Measurements from ENCODE around the gene PGAP3. TPM values are rescaled to one million over a fixed set of nuclear protein-coding genes. Genes with fewer than 3 reads are reported as not detected.

Gene PGAP3
- total RNA-seq, 1 experiment from 2014 or later: 29.0 TPM

GRCh38 chr17:39688945-39689344, 1.1 kb upstream of the PGAP3 start:
- Histone ChIP-seq H3K23me2 (ENCODE audit: insufficient read length, low read depth, low read length, poor library complexity, severe bottlenecking) (peaks cover 9% of the 10 kb centered on the region), H3K14ac (ENCODE audit: insufficient read depth, low read length) (no peak overlapping the region), H2BK120ac (ENCODE audit: low read depth, low read length, poor library complexity, severe bottlenecking) (no peak overlapping the region), H3K27ac (ENCODE audit: insufficient read length, low read depth, low read length) (peak overlapping the region; percentile 74), H3K4ac (ENCODE audit: low read depth, low read length) (no peak overlapping the region), H4K20me1 (ENCODE audit: control insufficient read depth, insufficient read depth, insufficient read length) (no peaks in the 10 kb centered on the region), H3K56ac (ENCODE audit: insufficient read length, low read depth, low read length) (no peak overlapping the region), H4K5ac (ENCODE audit: insufficient read length, low read depth, low read length) (no peak overlapping the region), H2BK15ac (ENCODE audit: low read depth, low read length) (no peak overlapping the region), H3K79me1 (ENCODE audit: insufficient read depth, low read depth, low read length, poor library complexity, severe bottlenecking) (no peaks in the 10 kb centered on the region), H3K18ac (ENCODE audit: insufficient read length, low read depth, low read length) (no peak overlapping the region), H3K27me3 (ENCODE audit: insufficient read depth, low read length) (no peaks in the 10 kb centered on the region), H3K4me2 (ENCODE audit: insufficient read depth, insufficient read length, low read length) (peak overlapping the region; percentile 76), H2AK5ac (ENCODE audit: insufficient read length, low read length) (no peak overlapping the region), H3K9me3 (ENCODE audit: control insufficient read depth, low read depth, low read length) (no peaks in the 10 kb centered on the region), H3K4me1 (ENCODE audit: insufficient read depth, low read length) (peaks cover 9% of the 10 kb centered on the region), H2AFZ (ENCODE audit: low read length) (no peak overlapping the region), H3T11ph (ENCODE audit: low read length) (no peak overlapping the region), H2BK5ac (ENCODE audit: insufficient read length, low read length) (no peak overlapping the region), H4K8ac (replicated peaks; ENCODE audit: insufficient read length, low read depth, low read length) (no peak overlapping the region), H3K9ac (ENCODE audit: extremely low read depth, insufficient read length, low read length) (peak overlapping the region; percentile 85), H3K79me2 (ENCODE audit: insufficient read depth, low read length) (no peaks in the 10 kb centered on the region), H2BK12ac (ENCODE audit: insufficient read length, low read depth, low read length) (no peak overlapping the region), H3K23ac (ENCODE audit: insufficient read length, low read depth, low read length) (no peak overlapping the region), H4K91ac (ENCODE audit: insufficient read length, low read depth, low read length) (no peak overlapping the region), H2BK20ac (ENCODE audit: low read depth, low read length, poor library complexity, severe bottlenecking) (no peak overlapping the region)
- Mint-ChIP-seq H3K4me1 (peaks cover 31 to 34% of the 10 kb centered on the region in 2 experiments), H3K36me3 (ENCODE audit: insufficient read depth in 1 of 3, low read depth in 3 of 3) (peaks cover 6 to 19% (median 12%) of the 10 kb centered on the region in 3 experiments; a peak in 6 of 7 replicates), H3K27me3 (ENCODE audit: low read depth) (no peaks in the 10 kb centered on the region), H3K4me3 (peak overlapping the region; percentile 85 to 88), H3K9me3 (no peaks in the 10 kb centered on the region), H3K27ac (peak overlapping the region; percentile 96 to 99 (median 98))
- peak; percentile 26; the same call in 2 of the 3 replicates for TF ChIP-seq CTCF (conservative IDR thresholded peaks at IDR 0.05)
- WGBS (ENCODE audit: extremely low coverage, insufficient read length, low lambda C conversion rate): no CpG with 5 or more reads among the region's 3 CpGs
- peak; percentile 69 for DNase-seq
